ENCODE results near the gene ADRB2. TPM values are rescaled to one million over a fixed set of nuclear protein-coding genes. Genes with fewer than 3 reads are reported as not detected.

Gene ADRB2
- total RNA-seq (3.0 TPM), polyA plus RNA-seq (1.6 TPM)

GRCh38 chr5:148826053-148826738, at the start of gene ADRB2:
Gene ADRB2 (plus strand): TSS chr5:148826611. CDS start chr5:148826832, 221 bp downstream.
- Histone ChIP-seq H3K27ac (ENCODE audit: low read depth) (peak within 1 kb of the TSS; percentile 72), H3K4me3 (ENCODE audit: low read depth, low read length) (peak within 1 kb of the TSS; percentile 40), H3K36me3 (ENCODE audit: insufficient read depth) (no peaks in the 10 kb centered on the region), H3K4me1 (ENCODE audit: insufficient read depth) (no peaks in the 10 kb centered on the region)
- DNase-seq (ENCODE audit: extremely low spot score): peak; percentile 74
- under 1% methylated on average over 42 of the region's 42 CpGs for WGBS

DNA sequence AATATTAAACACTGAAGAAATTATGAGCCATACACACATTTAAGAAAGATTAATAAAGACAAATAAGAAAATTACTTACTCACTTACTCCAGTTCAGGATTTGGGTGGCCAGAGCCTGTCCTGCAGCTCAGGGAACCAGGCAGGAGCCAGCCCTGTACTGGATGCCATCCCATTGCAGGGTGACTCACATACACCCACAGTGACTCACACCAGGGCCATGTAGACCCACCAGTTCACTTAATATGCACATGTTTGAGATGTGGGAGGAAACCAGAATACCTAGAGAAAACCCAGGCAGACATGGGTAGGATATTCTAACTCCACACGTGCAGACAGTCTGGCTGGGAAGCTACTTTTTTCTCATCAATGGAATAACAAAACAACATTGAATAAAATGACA, 49.6 kb upstream of the ADRB2 start:
- no peaks in the 10 kb centered on the region for H3K36me3 ChIP-seq (ENCODE audit: insufficient read depth)
- DNase-seq (ENCODE audit: extremely low spot score): no peak
- 74% methylated on average over 1 of the region's 1 CpG for WGBS

DNA sequence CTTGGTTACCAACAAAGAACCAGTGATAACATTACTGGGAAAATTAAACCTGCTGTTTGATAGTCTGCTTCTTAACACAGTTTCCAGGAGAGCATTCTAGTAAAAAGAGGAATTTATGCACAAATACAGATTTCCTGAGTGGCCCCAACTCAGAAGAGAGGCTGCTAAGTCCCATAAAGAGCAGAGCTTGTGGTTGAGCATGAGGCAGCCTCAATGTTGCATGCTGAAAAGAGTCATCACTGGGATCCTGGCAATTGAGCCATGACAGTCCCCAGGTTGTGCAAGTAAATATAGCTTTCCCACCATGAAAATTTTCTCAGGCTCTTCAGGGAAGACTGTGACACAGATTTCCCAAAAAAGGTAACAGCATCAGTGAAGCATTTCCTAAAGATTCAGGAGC, 47.5 kb upstream of the ADRB2 start:
- Histone ChIP-seq H3K36me3 (ENCODE audit: insufficient read depth) (no peaks in the 10 kb centered on the region), H3K4me3 (ENCODE audit: low read depth, low read length) (no peak overlapping the region), H3K4me1 (ENCODE audit: insufficient read depth) (no peaks in the 10 kb centered on the region), H3K27ac (ENCODE audit: low read depth) (no peak overlapping the region)
- DNase-seq (ENCODE audit: extremely low spot score): no peak

More for the DNA sequence above, 49.6 kb upstream of the ADRB2 start:
- Histone ChIP-seq H3K27ac (ENCODE audit: low read depth) (no peak overlapping the region), H3K4me1 (ENCODE audit: insufficient read depth) (no peaks in the 10 kb centered on the region), H3K4me3 (ENCODE audit: low read depth, low read length) (no peak overlapping the region)

- no peak overlapping the region for H3K27ac ChIP-seq (ENCODE audit: low read depth)
- 88% methylated on average over 5 of the region's 5 CpGs for WGBS
- no peak overlapping the region for H3K4me3 ChIP-seq (ENCODE audit: low read depth, low read length)
- no peak for DNase-seq (ENCODE audit: extremely low spot score)
- no peaks in the 10 kb centered on the region for H3K36me3 ChIP-seq (ENCODE audit: insufficient read depth)
- no peaks in the 10 kb centered on the region for H3K4me1 ChIP-seq (ENCODE audit: insufficient read depth)
Observed at GRCh38 chr5:148780711-148781110, 45.7 kb upstream of the ADRB2 start.

- H3K4me1 ChIP-seq (ENCODE audit: insufficient read depth): no peaks in the 10 kb centered on the region
- WGBS: 44% methylated on average over 2 of the region's 2 CpGs
- no peaks in the 10 kb centered on the region for H3K36me3 ChIP-seq (ENCODE audit: insufficient read depth)
- DNase-seq (ENCODE audit: extremely low spot score): no peak
- H3K27ac ChIP-seq (ENCODE audit: low read depth): no peak overlapping the region
- no peak overlapping the region for H3K4me3 ChIP-seq (ENCODE audit: low read depth, low read length)
Observed at GRCh38 chr5:148781766-148782165, 44.6 kb upstream of the ADRB2 start.

DNA sequence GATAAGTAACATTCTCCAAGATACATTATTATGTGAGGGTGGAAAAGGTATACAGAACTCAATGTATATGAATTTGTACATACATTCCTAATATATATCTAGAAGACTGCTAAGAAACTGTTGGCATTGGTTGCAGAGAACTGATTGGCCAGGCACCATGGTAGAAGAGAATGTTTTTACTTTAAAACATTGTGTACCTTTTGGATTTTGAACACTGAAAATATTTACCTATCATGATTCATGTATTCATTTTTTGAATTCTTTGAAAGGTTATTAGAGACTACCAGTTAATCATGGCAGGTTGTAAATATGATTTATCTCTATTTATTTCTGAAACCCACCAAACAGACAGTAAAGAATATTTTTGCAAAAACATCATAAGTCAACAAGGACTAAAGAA, 41.2 kb upstream of the ADRB2 start:
- H3K27ac ChIP-seq (ENCODE audit: low read depth): no peak overlapping the region
- no peaks in the 10 kb centered on the region for H3K36me3 ChIP-seq (ENCODE audit: insufficient read depth)
- no peak for DNase-seq (ENCODE audit: extremely low spot score)
- H3K4me1 ChIP-seq (ENCODE audit: insufficient read depth): no peaks in the 10 kb centered on the region
- no peak overlapping the region for H3K4me3 ChIP-seq (ENCODE audit: low read depth, low read length)

DNA sequence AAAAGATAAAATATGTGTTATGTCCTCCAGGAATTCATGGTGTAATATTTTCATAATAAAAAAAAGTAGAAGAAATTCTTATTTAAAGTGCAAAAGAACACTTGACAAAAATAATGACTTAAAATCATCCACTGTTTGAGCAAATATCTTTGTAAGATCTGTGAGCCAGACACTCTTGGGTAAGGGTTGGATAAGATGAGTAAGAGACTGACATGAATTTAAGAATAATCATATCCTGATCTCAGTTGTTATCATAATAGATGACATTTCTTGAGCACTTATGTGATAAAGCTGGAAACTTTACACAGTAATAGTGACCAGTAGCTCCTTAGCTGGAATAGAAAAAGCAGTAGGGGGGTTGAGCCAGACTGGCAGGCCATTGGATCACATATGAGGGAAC, 40.0 kb upstream of the ADRB2 start:
- Histone ChIP-seq H3K36me3 (ENCODE audit: insufficient read depth) (no peaks in the 10 kb centered on the region), H3K4me3 (ENCODE audit: low read depth, low read length) (no peak overlapping the region), H3K27ac (ENCODE audit: low read depth) (no peak overlapping the region), H3K4me1 (ENCODE audit: insufficient read depth) (no peaks in the 10 kb centered on the region)
- no peak for DNase-seq (ENCODE audit: extremely low spot score)

- no peaks in the 10 kb centered on the region for H3K4me1 ChIP-seq (ENCODE audit: insufficient read depth)
- H3K4me3 ChIP-seq (ENCODE audit: low read depth, low read length): no peak overlapping the region
- no peak overlapping the region for H3K27ac ChIP-seq (ENCODE audit: low read depth)
- 83% methylated on average over 6 of the region's 6 CpGs for WGBS
- no peaks in the 10 kb centered on the region for H3K36me3 ChIP-seq (ENCODE audit: insufficient read depth)
- DNase-seq (ENCODE audit: extremely low spot score): no peak
Observed at GRCh38 chr5:148788636-148789035, 37.8 kb upstream of the ADRB2 start.

- Histone ChIP-seq H3K4me3 (ENCODE audit: low read depth, low read length) (no peak overlapping the region), H3K36me3 (ENCODE audit: insufficient read depth) (no peaks in the 10 kb centered on the region), H3K4me1 (ENCODE audit: insufficient read depth) (no peaks in the 10 kb centered on the region), H3K27ac (ENCODE audit: low read depth) (no peak overlapping the region)
- no peak for DNase-seq (ENCODE audit: extremely low spot score)
- 71% methylated on average over 8 of the region's 8 CpGs for WGBS
Observed at GRCh38 chr5:148790545-148791333, 35.7 kb upstream of the ADRB2 start.

- no peak overlapping the region for H3K27ac ChIP-seq (ENCODE audit: low read depth)
- H3K4me3 ChIP-seq (ENCODE audit: low read depth, low read length): no peak overlapping the region
- H3K36me3 ChIP-seq (ENCODE audit: insufficient read depth): no peaks in the 10 kb centered on the region
- DNase-seq (ENCODE audit: extremely low spot score): no peak
- no peaks in the 10 kb centered on the region for H3K4me1 ChIP-seq (ENCODE audit: insufficient read depth)
Observed at GRCh38 chr5:148791334-148791667, 35.1 kb upstream of the ADRB2 start.

GRCh38 chr5:148791696-148792095, 34.7 kb upstream of the ADRB2 start:
- WGBS: 86% methylated on average over 2 of the region's 2 CpGs
- no peak overlapping the region for H3K4me3 ChIP-seq (ENCODE audit: low read depth, low read length)
- H3K27ac ChIP-seq (ENCODE audit: low read depth): no peak overlapping the region
- no peaks in the 10 kb centered on the region for H3K36me3 ChIP-seq (ENCODE audit: insufficient read depth)
- no peaks in the 10 kb centered on the region for H3K4me1 ChIP-seq (ENCODE audit: insufficient read depth)
- DNase-seq (ENCODE audit: extremely low spot score): no peak

DNA sequence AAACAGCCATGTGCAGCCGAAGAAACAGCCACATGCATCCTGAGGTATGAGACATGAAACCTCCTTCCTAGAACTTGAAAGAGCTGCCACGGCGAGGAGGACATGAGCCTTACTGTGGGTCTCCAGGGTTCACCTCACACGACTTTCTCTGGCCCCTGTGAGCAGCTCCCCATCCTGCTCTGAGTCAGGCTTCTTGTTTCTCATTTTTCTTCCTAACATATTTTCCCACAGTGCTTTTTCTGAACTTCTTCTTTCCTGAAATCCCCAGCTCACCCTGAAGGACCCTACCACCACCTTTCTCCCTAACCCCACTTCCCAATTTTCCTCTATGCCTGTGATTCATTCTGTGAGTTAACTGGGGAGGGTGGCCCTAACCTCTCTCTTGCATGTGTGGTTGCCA, 33.7 kb upstream of the ADRB2 start:
- no peak overlapping the region for H3K27ac ChIP-seq (ENCODE audit: low read depth)
- DNase-seq (ENCODE audit: extremely low spot score): no peak
- 82% methylated on average over 4 of the region's 4 CpGs for WGBS
- no peaks in the 10 kb centered on the region for H3K4me1 ChIP-seq (ENCODE audit: insufficient read depth)
- no peak overlapping the region for H3K4me3 ChIP-seq (ENCODE audit: low read depth, low read length)
- no peaks in the 10 kb centered on the region for H3K36me3 ChIP-seq (ENCODE audit: insufficient read depth)

- no peak overlapping the region for H3K27ac ChIP-seq (ENCODE audit: low read depth)
- no peaks in the 10 kb centered on the region for H3K4me1 ChIP-seq (ENCODE audit: insufficient read depth)
- H3K4me3 ChIP-seq (ENCODE audit: low read depth, low read length): no peak overlapping the region
- no peak for DNase-seq (ENCODE audit: extremely low spot score)
- no peaks in the 10 kb centered on the region for H3K36me3 ChIP-seq (ENCODE audit: insufficient read depth)
Observed at GRCh38 chr5:148793261-148793660, 33.1 kb upstream of the ADRB2 start.

GRCh38 chr5:148794275-148794674, 32.1 kb upstream of the ADRB2 start:
- Histone ChIP-seq H3K4me3 (ENCODE audit: low read depth, low read length) (no peak overlapping the region), H3K36me3 (ENCODE audit: insufficient read depth) (no peaks in the 10 kb centered on the region), H3K4me1 (ENCODE audit: insufficient read depth) (no peaks in the 10 kb centered on the region), H3K27ac (ENCODE audit: low read depth) (no peak overlapping the region)
- 96% methylated on average over 1 of the region's 1 CpG for WGBS
- DNase-seq (ENCODE audit: extremely low spot score): no peak

All from urinary bladder (tissue), 4 donors.